HepG2 (cell line): ENCODE data around the gene SRSF3. TPM values are rescaled to one million over a fixed set of nuclear protein-coding genes. Genes with fewer than 3 reads are reported as not detected.

Experiments
- AKAP8 ChIP-seq: sonication (generic); formaldehyde crosslinking; IDR thresholded peaks from 2 replicates; pipeline ENCODE4 v1.5.1; 2020; ENCODE audit warnings: mild to moderate bottlenecking, missing genetic modification reagents
- ARID4A ChIP-seq: sonication (generic); formaldehyde crosslinking; IDR thresholded peaks from 2 replicates; pipeline ENCODE4 v1.5.0; 2020; ENCODE audit warnings: mild to moderate bottlenecking, missing genetic modification reagents, borderline replicate concordance
- CC2D1A ChIP-seq: sonication (generic); formaldehyde crosslinking; IDR thresholded peaks from 2 replicates; pipeline ENCODE4 v1.8.1; 2023; ENCODE audit warnings: mild to moderate bottlenecking, missing genetic modification reagents
- ESRRA ChIP-seq: sonication (generic); formaldehyde crosslinking; IDR thresholded peaks from 2 replicates; pipeline ENCODE4 v1.5.1; 2020; ENCODE audit warnings: mild to moderate bottlenecking, low read depth, missing genetic modification reagents
- MZF1 ChIP-seq: sonication (generic); formaldehyde crosslinking; IDR thresholded peaks from 2 replicates; pipeline ENCODE4 v1.8.1; 2023; ENCODE audit warnings: mild to moderate bottlenecking, missing genetic modification reagents, borderline replicate concordance
- SNRNP70 ChIP-seq: fragments of 200-400 bp; formaldehyde crosslinking; IDR thresholded peaks from 2 replicates; pipeline ENCODE4 v1.6.1; 2017; ENCODE audit warnings: mild to moderate bottlenecking, low read depth, low read length, moderate library complexity
- TCF12 ChIP-seq, 2 experiments: fragments of 450-650 bp in 1 of 2; sonication (generic) in 1 of 2; formaldehyde crosslinking in 1 of 2; IDR thresholded peaks; 2 replicates each; pipeline versions ENCODE4 v1.6.1 to v1.8.0; 2017 to 2022; ENCODE audit warnings: antibody characterized with exemption in 1 of 2, mild to moderate bottlenecking in 1 of 2, missing genetic modification reagents in 1 of 2, moderate library complexity in 1 of 2
- ZBED4 ChIP-seq: sonication (generic); formaldehyde crosslinking; IDR thresholded peaks from 2 replicates; pipeline ENCODE4 v1.4.0; 2020; ENCODE audit warnings: missing genetic modification reagents, borderline replicate concordance
- ZNF101 ChIP-seq: sonication (generic); formaldehyde crosslinking; IDR thresholded peaks from 2 replicates; pipeline ENCODE4 v1.4.0; 2020; ENCODE audit warnings: mild to moderate bottlenecking, low read depth, missing genetic modification reagents, borderline replicate concordance
- ZNF124 ChIP-seq: sonication (generic); formaldehyde crosslinking; IDR thresholded peaks from 2 replicates; pipeline ENCODE4 v1.4.0; 2020; ENCODE audit warnings: missing genetic modification reagents
- ZNF205 ChIP-seq: IDR thresholded peaks from 2 replicates; pipeline ENCODE4 v1.6.1; 2018; ENCODE audit warnings: missing biosample characterization, missing genetic modification reagents
- polyA plus RNA-seq, 8 experiments: library from polyadenylated mRNA; depleted of rRNA in 3 of 8; stranded (reverse) in 7 of 8; unstranded in 1 of 8; fragments of >200 nt; fragmentation: Illumina TruSeq in 4 of 8; extraction: Trizol in 4 of 8; gene quantifications; 2 replicates each; pipeline versions ENCODE4 v1.2.1 to v1.2.3, GENCODE V29; 2011 to 2016; ENCODE audit warnings: low read depth in 4 of 8, missing spikeins in 1 of 8, mixed read lengths in 1 of 8; ENCODE audit not compliant: insufficient read depth in 1 of 8
- total RNA-seq, 5 experiments: library from RNA; depleted of rRNA; stranded (reverse); fragments of >200 nt; fragmentation: Illumina TruSeq; extraction: Trizol; gene quantifications; 2 replicates each; pipeline ENCODE4 v1.2.3, GENCODE V29; 2016; ENCODE audit warnings: low read depth in 1 of 5
- TF ChIP-seq, protein P1 (sequence below): IDR thresholded peaks from 2 replicates; pipeline ENCODE4 v1.6.1; 2016; ENCODE audit warnings: mild to moderate bottlenecking, missing biosample characterization, missing genetic modification reagents
- TF ChIP-seq, protein P2 (sequence below): sonication (generic); formaldehyde crosslinking; IDR thresholded peaks from 2 replicates; pipeline ENCODE4 v1.8.0; 2022; ENCODE audit warnings: missing genetic modification reagents, mild to moderate bottlenecking, borderline replicate concordance
- TF ChIP-seq, protein P3 (sequence below): sonication (generic); formaldehyde crosslinking; IDR thresholded peaks from 2 replicates; pipeline ENCODE4 v1.9.0; 2022; ENCODE audit warnings: low read depth, missing genetic modification reagents
- TF ChIP-seq, protein P4 (sequence below): sonication (generic); formaldehyde crosslinking; IDR thresholded peaks from 2 replicates; pipeline ENCODE4 v1.4.0; 2020; ENCODE audit warnings: missing genetic modification reagents, borderline replicate concordance

Gene SRSF3
- total and polyA plus RNA-seq, 2 of the 13 experiments (the other 11 are each of a cell fraction or from before 2014, with no cell fraction given), result 206 to 684 TPM

- TF ChIP-seq TCF12 (IDR thresholded peaks at IDR 0.05) (no peak), TCF12 (CRISPR knock-in tag; IDR thresholded peaks at IDR 0.05) (0 out of 2 replicates have a peak, but pooled peaks have one; percentile 43), SNRNP70 (no peak), ZNF124 (CRISPR knock-in tag) (no peak), ZNF205 (0 out of 2 replicates have a peak, but pooled peaks have one; percentile 25), ZBED4 (CRISPR knock-in tag) (peak; percentile 89), ZNF101 (no peak), MZF1 (CRISPR knock-in tag) (no peak), ESRRA (no peak), ARID4A (CRISPR knock-in tag) (peak; percentile 66; the same call in 1 of the 2 replicates), CC2D1A (CRISPR knock-in tag) (no peak), AKAP8 (no peak)
- TF ChIP-seq, protein P1, sequence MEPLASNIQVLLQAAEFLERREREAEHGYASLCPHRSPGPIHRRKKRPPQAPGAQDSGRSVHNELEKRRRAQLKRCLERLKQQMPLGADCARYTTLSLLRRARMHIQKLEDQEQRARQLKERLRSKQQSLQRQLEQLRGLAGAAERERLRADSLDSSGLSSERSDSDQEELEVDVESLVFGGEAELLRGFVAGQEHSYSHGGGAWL (CRISPR knock-in tag), result 0 out of 2 replicates have a peak, but pooled peaks have one; percentile 5
- TF ChIP-seq, protein P2, sequence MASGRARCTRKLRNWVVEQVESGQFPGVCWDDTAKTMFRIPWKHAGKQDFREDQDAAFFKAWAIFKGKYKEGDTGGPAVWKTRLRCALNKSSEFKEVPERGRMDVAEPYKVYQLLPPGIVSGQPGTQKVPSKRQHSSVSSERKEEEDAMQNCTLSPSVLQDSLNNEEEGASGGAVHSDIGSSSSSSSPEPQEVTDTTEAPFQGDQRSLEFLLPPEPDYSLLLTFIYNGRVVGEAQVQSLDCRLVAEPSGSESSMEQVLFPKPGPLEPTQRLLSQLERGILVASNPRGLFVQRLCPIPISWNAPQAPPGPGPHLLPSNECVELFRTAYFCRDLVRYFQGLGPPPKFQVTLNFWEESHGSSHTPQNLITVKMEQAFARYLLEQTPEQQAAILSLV, result no peak
- TF ChIP-seq, protein P3, sequence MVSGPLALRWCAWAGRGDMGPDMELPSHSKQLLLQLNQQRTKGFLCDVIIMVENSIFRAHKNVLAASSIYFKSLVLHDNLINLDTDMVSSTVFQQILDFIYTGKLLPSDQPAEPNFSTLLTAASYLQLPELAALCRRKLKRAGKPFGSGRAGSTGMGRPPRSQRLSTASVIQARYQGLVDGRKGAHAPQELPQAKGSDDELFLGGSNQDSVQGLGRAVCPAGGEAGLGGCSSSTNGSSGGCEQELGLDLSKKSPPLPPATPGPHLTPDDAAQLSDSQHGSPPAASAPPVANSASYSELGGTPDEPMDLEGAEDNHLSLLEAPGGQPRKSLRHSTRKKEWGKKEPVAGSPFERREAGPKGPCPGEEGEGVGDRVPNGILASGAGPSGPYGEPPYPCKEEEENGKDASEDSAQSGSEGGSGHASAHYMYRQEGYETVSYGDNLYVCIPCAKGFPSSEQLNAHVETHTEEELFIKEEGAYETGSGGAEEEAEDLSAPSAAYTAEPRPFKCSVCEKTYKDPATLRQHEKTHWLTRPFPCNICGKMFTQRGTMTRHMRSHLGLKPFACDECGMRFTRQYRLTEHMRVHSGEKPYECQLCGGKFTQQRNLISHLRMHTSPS (CRISPR knock-in tag), result no peak
- TF ChIP-seq, protein P4, sequence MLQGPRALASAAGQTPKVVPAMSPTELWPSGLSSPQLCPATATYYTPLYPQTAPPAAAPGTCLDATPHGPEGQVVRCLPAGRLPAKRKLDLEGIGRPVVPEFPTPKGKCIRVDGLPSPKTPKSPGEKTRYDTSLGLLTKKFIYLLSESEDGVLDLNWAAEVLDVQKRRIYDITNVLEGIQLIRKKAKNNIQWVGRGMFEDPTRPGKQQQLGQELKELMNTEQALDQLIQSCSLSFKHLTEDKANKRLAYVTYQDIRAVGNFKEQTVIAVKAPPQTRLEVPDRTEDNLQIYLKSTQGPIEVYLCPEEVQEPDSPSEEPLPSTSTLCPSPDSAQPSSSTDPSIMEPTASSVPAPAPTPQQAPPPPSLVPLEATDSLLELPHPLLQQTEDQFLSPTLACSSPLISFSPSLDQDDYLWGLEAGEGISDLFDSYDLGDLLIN, result no peak
These were observed 27.7 kb upstream of the SRSF3 start (continued) for GRCh38 chr6:36566418-36566905.
